PC-9 (cell line): Measurements from ENCODE around the gene USP17L25. TPM values are rescaled to one million over a fixed set of nuclear protein-coding genes. Genes with fewer than 3 reads are reported as not detected.
"Not testable (repeated sequence)": the region's sequence is repeated elsewhere in the genome, so short reads cannot be mapped to it uniquely, and the experiment has no call there.

Source experiments
- Bru-seq: library from RNA; stranded (reverse); fragments of 400-500 nt; gene quantifications from one replicate; lab custom pipeline; 2021; lab: Mats Ljungman, UMichigan
- BruChase-seq, 2 experiments: library from RNA; stranded (reverse); fragments of 400-500 nt; gene quantifications; one replicate each; lab custom pipeline; 2021; lab: Mats Ljungman, UMichigan
- BruUV-seq: library from RNA; stranded (reverse); fragments of 400-500 nt; replicated peaks from 2 replicates; lab custom pipeline; 2021; lab: Mats Ljungman, UMichigan
- CTCF ChIA-PET: fragments of 300-600 bp; sonication (Branson Sonifier 250); formaldehyde crosslinking; loops from one replicate; lab custom pipeline; 2022; ENCODE audit warnings: antibody characterized with exemption; lab: Charles Lee
- POLR2A ChIA-PET: fragments of 300-600 bp; sonication (Branson Sonifier 250); formaldehyde crosslinking; loops from one replicate; lab custom pipeline; 2022; ENCODE audit warnings: antibody characterized with exemption; ENCODE audit not compliant: unreplicated experiment; lab: Charles Lee
- DNase-seq, 2 experiments: peaks; one replicate each; pipeline versions ENCODE4 v3.0.0 to v3.0.0-alpha.2; 2015 to 2022; ENCODE audit warnings: mixed read lengths in 1 of 2
- H2AFZ ChIP-seq: fragments of 200-600 bp; sonication (generic); 2 replicates; pipeline ENCODE4 v1.8.1; 2017; ENCODE audit warnings: antibody characterized with exemption
- H3F3A ChIP-seq: fragments of 200-600 bp; sonication (generic); 2 replicates; pipeline ENCODE4 v1.8.1; 2017; ENCODE audit warnings: antibody characterized with exemption, mild to moderate bottlenecking, low read depth; ENCODE audit not compliant: insufficient read depth
- H3K27ac ChIP-seq: fragments of 200-600 bp; sonication (generic); 2 replicates; pipeline ENCODE4 v1.6.1; 2016; ENCODE audit warnings: mixed run types
- H3K27me3 ChIP-seq: fragments of 200-600 bp; sonication (generic); 2 replicates; pipeline ENCODE4 v1.6.1; 2016; ENCODE audit warnings: low read depth, mixed run types; ENCODE audit not compliant: insufficient read depth
- H3K36me3 ChIP-seq: fragments of 200-600 bp; sonication (generic); 2 replicates; pipeline ENCODE4 v1.6.1; 2016; ENCODE audit warnings: low read depth, mixed run types
- H3K4me1 ChIP-seq: fragments of 200-600 bp; sonication (generic); replicated peaks from 2 replicates; pipeline ENCODE4 v1.6.1; 2016; ENCODE audit warnings: mixed run types; ENCODE audit not compliant: insufficient read depth
- H3K4me2 ChIP-seq: fragments of 200-600 bp; sonication (generic); 2 replicates; pipeline ENCODE4 v1.6.1; 2017; ENCODE audit warnings: mixed run types
- H3K4me3 ChIP-seq: fragments of 200-600 bp; sonication (generic); 2 replicates; pipeline ENCODE4 v1.6.1; 2016; ENCODE audit warnings: mixed run types
- H3K79me2 ChIP-seq: fragments of 200-600 bp; sonication (generic); 2 replicates; pipeline ENCODE4 v1.6.1; 2017; ENCODE audit warnings: low read depth, mixed run types
- H3K9me2 ChIP-seq: fragments of 200-600 bp; sonication (generic); 2 replicates; pipeline ENCODE4 v1.8.1; 2017; ENCODE audit warnings: mild to moderate bottlenecking; ENCODE audit not compliant: insufficient read depth
- H3K9me3 ChIP-seq: fragments of 200-600 bp; sonication (generic); 2 replicates; pipeline ENCODE4 v1.8.1; 2016; ENCODE audit warnings: low read depth; ENCODE audit not compliant: insufficient read depth
- H4K20me1 ChIP-seq: fragments of 200-600 bp; sonication (generic); 2 replicates; pipeline ENCODE4 v1.8.1; 2017; ENCODE audit not compliant: insufficient read depth
- intact Hi-C: fragments of 100-400 bp; cut with micrococcal nuclease; formaldehyde crosslinking; loops from one replicate; pipeline ENCODE4 v1.10.0; 2022; ENCODE audit not compliant: unreplicated experiment
- long read RNA-seq: library from polyadenylated mRNA; stranded (forward); transcript quantifications from one replicate; pipeline ENCODE4 v2.0.0, GENCODE V29; 2022
- total RNA-seq: library from RNA; stranded (reverse); gene quantifications from 2 replicates; pipeline ENCODE4 v1.2.3, GENCODE V29; 2021

USP17L25 gene
- not detected in 2 replicates for total RNA-seq
- not detected for Bru-seq, nascent RNA
- BruChase-seq, experiment 1, labeled RNA remaining after a 2-hour chase: not detected
- BruChase-seq, experiment 2, labeled RNA remaining after a 6-hour chase: not detected
- long read RNA-seq: 0 reads

GRCh38 chr4:9329611-9330010, at the start of gene USP17L25:
TSS of gene USP17L25 (plus strand) at chr4:9329911. CDS start at chr4:9329911, 0 bp downstream.
- H3K4me3 ChIP-seq, BruUV-seq, DNase-seq, H3K9me3 ChIP-seq, H3K79me2 ChIP-seq, H3K27ac ChIP-seq, H3K27me3 ChIP-seq, H3K4me1 ChIP-seq, H4K20me1 ChIP-seq, H3K9me2 ChIP-seq, CTCF ChIA-PET, H2AFZ ChIP-seq, H3F3A ChIP-seq, intact Hi-C loops, H3K4me2 ChIP-seq, H3K36me3 ChIP-seq, POLR2A ChIA-PET: not testable (repeated sequence)

GRCh38 chr4:9324191-9324590, 5.5 kb upstream of the USP17L25 start:
- H3K4me2 ChIP-seq, H3K9me3 ChIP-seq, H3K27me3 ChIP-seq, CTCF ChIA-PET, H3K4me3 ChIP-seq, DNase-seq, H3K36me3 ChIP-seq, H3K79me2 ChIP-seq, H3K27ac ChIP-seq, POLR2A ChIA-PET, intact Hi-C loops, H3K4me1 ChIP-seq, H3F3A ChIP-seq, BruUV-seq, H3K9me2 ChIP-seq, H4K20me1 ChIP-seq, H2AFZ ChIP-seq: not testable (repeated sequence)

- H3K79me2 ChIP-seq, H3K4me3 ChIP-seq, H3F3A ChIP-seq, H3K27me3 ChIP-seq, H3K9me3 ChIP-seq, POLR2A ChIA-PET, DNase-seq, H3K4me2 ChIP-seq, H3K36me3 ChIP-seq, intact Hi-C loops, H2AFZ ChIP-seq, BruUV-seq, H4K20me1 ChIP-seq, H3K27ac ChIP-seq, CTCF ChIA-PET, H3K4me1 ChIP-seq, H3K9me2 ChIP-seq: not testable (repeated sequence)
Observed at GRCh38 chr4:9324865-9325264, 4.8 kb upstream of the USP17L25 start, which contains the start of gene USP17L24. TSS of gene USP17L24 (plus strand) at chr4:9325165. CDS start at chr4:9325165, 0 bp downstream.

GRCh38 chr4:9334358-9334757, 4.6 kb downstream of the USP17L25 start, which contains the start of gene USP17L26:
TSS of gene USP17L26 (plus strand) at chr4:9334658. CDS start at chr4:9334658, 0 bp downstream.
- POLR2A ChIA-PET, H3K27ac ChIP-seq, H3K9me2 ChIP-seq, H3K79me2 ChIP-seq, H3K9me3 ChIP-seq, H3K4me1 ChIP-seq, H3K27me3 ChIP-seq, intact Hi-C loops, H2AFZ ChIP-seq, CTCF ChIA-PET, H3K4me2 ChIP-seq, H3K36me3 ChIP-seq, H4K20me1 ChIP-seq, DNase-seq, H3K4me3 ChIP-seq, BruUV-seq, H3F3A ChIP-seq: not testable (repeated sequence)

GRCh38 chr4:9339103-9339502, 9.4 kb downstream of the USP17L25 start, which contains the start of gene USP17L5:
TSS of gene USP17L5 (plus strand) at chr4:9339403. CDS start at chr4:9339403, 0 bp downstream.
- H3K36me3 ChIP-seq, intact Hi-C loops, BruUV-seq, H3K27me3 ChIP-seq, H3K4me2 ChIP-seq, DNase-seq, H3K4me3 ChIP-seq, POLR2A ChIA-PET, H2AFZ ChIP-seq, H3K27ac ChIP-seq, CTCF ChIA-PET, H3F3A ChIP-seq, H3K9me3 ChIP-seq, H4K20me1 ChIP-seq, H3K9me2 ChIP-seq, H3K79me2 ChIP-seq, H3K4me1 ChIP-seq: not testable (repeated sequence)

- H3K36me3 ChIP-seq, H3K9me3 ChIP-seq, H3K27me3 ChIP-seq, H4K20me1 ChIP-seq, H3K4me1 ChIP-seq, POLR2A ChIA-PET, H3K9me2 ChIP-seq, DNase-seq, BruUV-seq, H3K79me2 ChIP-seq, H3F3A ChIP-seq, H2AFZ ChIP-seq, intact Hi-C loops, H3K27ac ChIP-seq, H3K4me3 ChIP-seq, H3K4me2 ChIP-seq, CTCF ChIA-PET: not testable (repeated sequence)
Observed at GRCh38 chr4:9343848-9344247, 14.1 kb downstream of the USP17L25 start, which contains the start of gene USP17L27. TSS of gene USP17L27 (plus strand) at chr4:9344148. CDS start at chr4:9344148, 0 bp downstream.

GRCh38 chr4:9348593-9348992, 18.9 kb downstream of the USP17L25 start, which contains the start of gene USP17L28:
TSS of gene USP17L28 (plus strand) at chr4:9348893. CDS start at chr4:9348893, 0 bp downstream.
- H4K20me1 ChIP-seq, H3K4me1 ChIP-seq, H3K9me3 ChIP-seq, H3K4me3 ChIP-seq, H3F3A ChIP-seq, H3K79me2 ChIP-seq, H3K27ac ChIP-seq, CTCF ChIA-PET, H3K36me3 ChIP-seq, H2AFZ ChIP-seq, BruUV-seq, intact Hi-C loops, POLR2A ChIA-PET, DNase-seq, H3K27me3 ChIP-seq, H3K4me2 ChIP-seq, H3K9me2 ChIP-seq: not testable (repeated sequence)
